Cardiac fibroblast (primary cell): ENCODE results near the gene C16orf95.

Experiments used
- DNase-seq, 2 donors: peaks; one replicate each; pipeline versions ENCODE4 v3.0.0 to v3.0.0-alpha.2; 2010; ENCODE audit warnings: low read depth in 2 of 2
- H3K4me3 ChIP-seq, 2 donors: replicated peaks in 1 of 2; 1 replicate in 1 of 2; 2 replicates in 1 of 2; pipeline ENCODE4 v1.5.1; 2011; ENCODE audit warnings: low read depth in 2 of 2, low read length in 2 of 2, mild to moderate bottlenecking in 2 of 2, moderate library complexity in 1 of 2
- TF ChIP-seq, protein P1 (sequence below): IDR thresholded peaks from one replicate; pipeline ENCODE4 v1.5.1; 2011; ENCODE audit warnings: low read depth, mild to moderate bottlenecking, low read length, inconsistent platforms

The C16orf95 gene

DNA sequence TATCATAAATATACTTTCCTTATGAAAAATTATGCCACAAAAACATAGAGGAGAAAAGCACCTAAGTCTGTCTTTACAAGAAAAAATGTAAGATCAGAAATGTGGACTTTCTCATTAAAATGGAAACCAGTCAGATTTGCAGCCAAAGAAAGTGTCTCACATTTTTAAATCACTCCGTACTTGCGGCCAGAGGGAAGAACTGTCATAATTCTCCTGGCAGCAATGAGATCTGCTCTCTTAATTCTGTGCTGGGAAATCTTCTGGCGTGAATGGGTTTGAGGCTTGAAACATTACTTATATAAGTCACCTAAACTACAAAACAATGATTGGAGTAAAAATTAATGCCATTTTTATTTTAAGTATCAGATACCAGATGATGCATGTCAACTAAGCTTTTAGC, 10.7 kb downstream of the C16orf95 start:
- H3K4me3 ChIP-seq, result no peak overlapping the region
- TF ChIP-seq, protein P1, sequence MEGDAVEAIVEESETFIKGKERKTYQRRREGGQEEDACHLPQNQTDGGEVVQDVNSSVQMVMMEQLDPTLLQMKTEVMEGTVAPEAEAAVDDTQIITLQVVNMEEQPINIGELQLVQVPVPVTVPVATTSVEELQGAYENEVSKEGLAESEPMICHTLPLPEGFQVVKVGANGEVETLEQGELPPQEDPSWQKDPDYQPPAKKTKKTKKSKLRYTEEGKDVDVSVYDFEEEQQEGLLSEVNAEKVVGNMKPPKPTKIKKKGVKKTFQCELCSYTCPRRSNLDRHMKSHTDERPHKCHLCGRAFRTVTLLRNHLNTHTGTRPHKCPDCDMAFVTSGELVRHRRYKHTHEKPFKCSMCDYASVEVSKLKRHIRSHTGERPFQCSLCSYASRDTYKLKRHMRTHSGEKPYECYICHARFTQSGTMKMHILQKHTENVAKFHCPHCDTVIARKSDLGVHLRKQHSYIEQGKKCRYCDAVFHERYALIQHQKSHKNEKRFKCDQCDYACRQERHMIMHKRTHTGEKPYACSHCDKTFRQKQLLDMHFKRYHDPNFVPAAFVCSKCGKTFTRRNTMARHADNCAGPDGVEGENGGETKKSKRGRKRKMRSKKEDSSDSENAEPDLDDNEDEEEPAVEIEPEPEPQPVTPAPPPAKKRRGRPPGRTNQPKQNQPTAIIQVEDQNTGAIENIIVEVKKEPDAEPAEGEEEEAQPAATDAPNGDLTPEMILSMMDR, result no peak
- no peak for DNase-seq

GRCh38 chr16:87305505-87306391, 11.4 kb downstream of the C16orf95 start:
- H3K4me3 ChIP-seq, result no peak overlapping the region
- TF ChIP-seq, protein P1, result peak; percentile 6
- peak; percentile 6 to 50 for DNase-seq

DNA sequence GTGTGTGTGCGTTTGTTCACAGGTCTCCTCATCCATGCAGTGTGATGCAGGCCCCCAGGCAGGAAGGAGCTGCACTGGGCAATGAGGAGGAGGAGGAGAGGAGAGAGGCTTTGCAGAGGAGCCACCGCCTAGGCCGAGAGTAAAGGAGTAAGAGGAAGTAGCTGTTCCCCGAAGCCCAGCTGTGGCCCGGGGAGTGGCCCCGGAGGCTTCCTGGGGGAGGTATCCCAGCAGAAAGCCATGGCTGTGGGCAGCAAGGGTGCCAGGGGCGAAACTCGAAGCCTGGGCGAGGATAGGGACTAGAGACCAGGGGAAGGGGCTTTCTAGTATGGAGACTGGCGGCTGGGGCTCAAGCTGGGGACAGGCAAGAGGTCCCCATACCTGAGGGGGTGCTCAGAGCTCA, 12.2 kb downstream of the C16orf95 start:
- no peak overlapping the region for H3K4me3 ChIP-seq
- TF ChIP-seq, protein P1, result no peak
- no peak for DNase-seq

DNA sequence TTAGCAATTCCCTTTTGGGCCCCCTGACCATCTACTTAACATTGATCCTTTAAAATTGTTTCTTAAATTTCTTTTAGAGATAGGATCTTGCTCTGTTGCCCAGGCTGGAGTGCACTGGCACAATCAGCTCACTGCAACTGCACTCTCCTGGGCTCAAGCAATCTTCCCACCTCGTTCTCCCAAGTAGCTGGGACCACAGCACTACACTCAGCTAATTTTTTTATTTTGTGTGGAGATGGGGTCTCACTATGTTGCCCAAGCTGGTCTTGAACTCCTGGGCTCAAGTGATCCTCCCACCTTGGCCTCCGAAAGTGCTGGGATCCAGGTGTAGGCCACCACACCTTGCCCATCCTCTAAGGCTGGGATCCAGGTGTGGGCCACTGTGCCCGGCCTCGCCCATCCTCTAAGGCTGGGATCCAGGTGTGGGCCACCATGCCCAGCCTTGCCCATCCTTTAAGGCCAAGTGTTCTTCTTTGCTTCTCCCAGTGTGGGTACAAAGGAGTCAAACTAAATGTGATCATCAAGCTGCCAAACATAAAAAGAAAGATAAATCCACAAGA, 13.2 kb downstream of the C16orf95 start:
- TF ChIP-seq, protein P1, result no peak
- no peak overlapping the region for H3K4me3 ChIP-seq
- no peak for DNase-seq

DNA sequence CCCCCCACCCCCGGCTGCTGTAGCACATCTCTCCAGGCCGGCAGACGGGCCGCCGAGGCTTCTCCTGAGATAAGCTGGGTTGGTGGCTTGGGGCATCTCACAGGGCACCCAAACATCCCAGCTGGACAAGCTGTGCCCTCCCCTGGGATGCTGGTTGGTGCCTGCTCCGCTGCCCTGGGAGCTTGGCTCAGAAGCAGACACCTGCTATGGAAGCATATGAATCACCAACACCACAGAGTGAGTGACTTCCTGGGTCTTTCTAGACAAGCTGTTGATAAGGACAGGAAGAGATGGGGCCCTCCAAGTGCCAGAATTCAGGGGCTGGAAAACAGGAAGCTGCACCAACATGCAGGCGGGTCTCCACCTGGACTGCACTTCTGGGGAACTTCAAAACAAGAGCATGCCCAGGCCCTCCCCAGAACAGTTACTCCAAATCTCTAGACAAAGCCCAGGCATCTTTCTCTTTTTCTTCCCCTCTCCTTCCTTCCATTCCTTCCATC, 13.7 kb downstream of the C16orf95 start:
- peak in 1 of 2 donors; percentile 14 for DNase-seq
- H3K4me3 ChIP-seq, result no peak overlapping the region
- TF ChIP-seq, protein P1, result no peak

DNA sequence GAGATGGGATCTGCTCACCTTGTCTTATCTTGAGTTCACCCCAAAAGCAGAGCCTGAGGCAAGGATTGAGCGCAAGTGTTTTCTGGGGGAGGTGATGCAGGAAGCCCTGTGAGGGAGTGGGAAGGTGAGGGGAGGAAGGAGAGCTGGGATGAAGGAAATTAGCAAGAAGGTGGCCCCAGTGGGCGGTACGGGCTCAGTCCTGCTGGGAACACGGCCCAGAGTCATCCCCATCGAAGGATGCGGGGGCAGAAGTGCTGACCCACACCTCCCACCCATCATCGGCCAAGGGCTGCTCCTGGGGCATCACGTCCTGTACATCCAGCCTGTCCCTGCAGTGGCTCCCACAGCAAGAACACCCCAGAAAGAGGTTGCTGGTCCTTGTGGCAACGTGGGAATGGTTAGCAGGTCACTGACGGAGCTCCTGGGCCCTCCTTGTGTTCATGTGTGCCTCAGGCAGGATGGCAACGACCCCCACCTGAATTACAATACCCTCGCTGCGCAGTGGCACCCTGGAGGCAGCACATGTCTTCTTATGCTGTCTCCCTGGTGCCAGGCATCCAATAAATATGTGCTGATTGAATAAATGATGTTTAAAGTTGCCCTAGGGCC, 18.2 kb downstream of the C16orf95 start:
- no peak overlapping the region for H3K4me3 ChIP-seq
- TF ChIP-seq, protein P1, result no peak
- DNase-seq, result no peak
